ENCODE data around the gene PRDM2. TPM values are rescaled to one million over a fixed set of nuclear protein-coding genes. Genes with fewer than 3 reads are reported as not detected.
A peak's percentile ranks its signal among the peaks of the same experiment; 100 is the strongest.

The PRDM2 gene
- total and polyA plus RNA-seq, 5 donors, result 16.3 to 45.9 (median 38.4) TPM

DNA sequence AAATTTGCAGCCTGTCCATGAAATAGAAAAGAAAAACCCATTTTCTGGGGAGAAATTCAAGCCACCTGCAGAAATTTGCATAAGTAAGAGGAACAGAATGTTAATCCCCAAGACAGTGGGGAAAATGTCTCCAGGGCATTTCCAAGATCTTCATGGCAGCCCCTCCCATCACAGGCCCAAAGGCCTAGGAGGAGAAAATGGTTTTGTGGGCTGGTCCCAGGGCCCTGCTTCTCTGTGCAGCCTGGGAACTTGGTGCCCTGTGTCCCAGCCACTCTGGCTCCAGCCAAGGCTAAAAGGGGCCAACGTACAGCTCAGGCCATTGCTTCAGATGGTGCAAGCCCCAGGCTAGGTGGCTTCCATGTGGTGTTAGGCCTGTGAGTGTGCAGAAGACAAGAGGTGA, 155.6 kb downstream of the PRDM2 start:
- DNase-seq (no peak), ATAC-seq (no peak)
- Histone ChIP-seq H3K9me3 (ENCODE audit: control insufficient read depth, low read length) (no peaks in the 10 kb centered on the region), H3K4me3 (ENCODE audit: low read length) (no peak overlapping the region), H3K27me3 (ENCODE audit: control insufficient read depth, insufficient read depth) (no peaks in the 10 kb centered on the region), H3K27ac (ENCODE audit: low read length) (no peak overlapping the region), H3K4me1 (ENCODE audit: control insufficient read depth, insufficient read depth, low read length) (no peaks in the 10 kb centered on the region)
- intact Hi-C loops (cut with DNase I), result no loop called here
- 43% methylated on average over 1 of the region's 1 CpG for whole genome bisulfite sequencing

DNA sequence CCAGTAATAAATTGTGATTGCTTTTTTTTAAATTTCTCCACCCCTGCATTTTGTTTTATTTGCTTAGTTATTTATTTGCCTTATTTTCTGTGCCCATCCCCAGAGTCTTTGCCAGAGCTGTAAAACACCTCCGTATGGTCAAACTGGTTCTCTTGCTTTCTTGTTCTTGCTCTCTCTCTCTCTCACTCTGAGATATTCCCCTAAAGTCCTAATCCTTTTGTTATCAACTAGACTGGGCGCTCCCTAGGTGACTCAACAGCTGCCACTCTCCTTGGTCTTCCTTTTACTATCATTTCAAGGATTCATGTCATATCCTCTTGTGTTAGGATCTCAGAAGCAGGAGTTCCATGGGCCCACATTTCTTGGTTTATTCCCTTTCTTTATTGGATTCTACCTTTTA, 160.0 kb downstream of the PRDM2 start:
- intact Hi-C loops (cut with DNase I), result no loop called here
- Histone ChIP-seq H3K9me3 (ENCODE audit: control insufficient read depth, low read length) (no peaks in the 10 kb centered on the region), H3K27me3 (ENCODE audit: control insufficient read depth, insufficient read depth) (no peaks in the 10 kb centered on the region), H3K4me1 (ENCODE audit: control insufficient read depth, insufficient read depth, low read length) (no peaks in the 10 kb centered on the region), H3K4me3 (ENCODE audit: low read length) (no peak overlapping the region), H3K27ac (ENCODE audit: low read length) (no peak overlapping the region)
- 53% methylated on average over 2 of the region's 2 CpGs for WGBS
- no peak for ATAC-seq
- DNase-seq, result no peak

DNA sequence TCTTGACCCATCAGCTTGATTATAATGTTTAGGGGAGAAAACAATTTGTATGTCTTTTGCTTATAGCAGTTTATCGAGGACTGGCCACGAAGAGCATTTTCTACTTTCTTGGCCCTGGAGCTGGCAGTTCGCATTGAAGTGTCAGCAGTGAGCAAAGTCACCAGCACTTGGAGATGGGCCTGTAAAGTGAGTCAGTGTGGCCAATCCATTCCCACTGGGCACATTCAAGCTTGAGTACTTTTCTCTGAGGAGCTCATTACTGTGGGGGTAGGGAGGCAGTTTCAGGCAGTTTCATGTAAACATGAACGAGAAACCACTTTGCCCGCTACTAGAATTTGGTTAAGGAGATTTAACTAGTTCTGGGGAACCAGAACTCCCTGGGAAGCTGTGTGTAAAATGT, 164.8 kb downstream of the PRDM2 start:
- no peak for ATAC-seq
- H3K27me3 ChIP-seq (ENCODE audit: control insufficient read depth, insufficient read depth), result no peaks in the 10 kb centered on the region
- WGBS, result 86% methylated on average over 5 of the region's 5 CpGs
- no peak overlapping the region for H3K27ac ChIP-seq (ENCODE audit: low read length)
- peak in 1 of 3 donors; percentile 14 for DNase-seq
- H3K9me3 ChIP-seq (ENCODE audit: control insufficient read depth, low read length), result no peaks in the 10 kb centered on the region
- no peak overlapping the region for H3K4me3 ChIP-seq (ENCODE audit: low read length)
- H3K4me1 ChIP-seq (ENCODE audit: control insufficient read depth, insufficient read depth, low read length), result no peaks in the 10 kb centered on the region
- intact Hi-C loops (cut with DNase I), result no loop called here

DNA sequence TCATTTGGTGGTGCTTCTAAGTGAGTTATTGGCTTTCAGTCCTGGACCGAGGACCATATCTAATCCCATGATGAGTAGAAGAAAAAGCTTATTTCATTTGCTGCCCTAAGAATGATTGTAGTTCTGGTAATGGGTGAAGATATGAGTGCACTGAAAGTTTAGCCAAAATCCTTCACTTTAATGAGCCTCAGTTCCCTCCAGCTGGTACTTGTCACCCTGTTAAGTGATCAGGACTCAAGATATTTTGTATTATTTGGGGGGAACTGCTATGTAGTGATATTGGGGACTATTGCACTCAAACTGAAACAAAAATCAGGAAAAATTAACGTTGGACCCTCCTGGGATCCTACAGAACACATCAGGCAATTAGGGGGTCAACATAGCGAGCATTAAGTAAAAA, 165.9 kb downstream of the PRDM2 start:
- ATAC-seq (no peak), DNase-seq (no peak)
- Histone ChIP-seq H3K4me3 (ENCODE audit: low read length) (no peak overlapping the region), H3K27ac (ENCODE audit: low read length) (no peak overlapping the region), H3K4me1 (ENCODE audit: control insufficient read depth, insufficient read depth, low read length) (no peaks in the 10 kb centered on the region), H3K9me3 (ENCODE audit: control insufficient read depth, low read length) (no peaks in the 10 kb centered on the region), H3K27me3 (ENCODE audit: control insufficient read depth, insufficient read depth) (no peaks in the 10 kb centered on the region)
- WGBS, result 55% methylated on average over 3 of the region's 3 CpGs
- intact Hi-C loops (cut with DNase I), result no loop called here

DNA sequence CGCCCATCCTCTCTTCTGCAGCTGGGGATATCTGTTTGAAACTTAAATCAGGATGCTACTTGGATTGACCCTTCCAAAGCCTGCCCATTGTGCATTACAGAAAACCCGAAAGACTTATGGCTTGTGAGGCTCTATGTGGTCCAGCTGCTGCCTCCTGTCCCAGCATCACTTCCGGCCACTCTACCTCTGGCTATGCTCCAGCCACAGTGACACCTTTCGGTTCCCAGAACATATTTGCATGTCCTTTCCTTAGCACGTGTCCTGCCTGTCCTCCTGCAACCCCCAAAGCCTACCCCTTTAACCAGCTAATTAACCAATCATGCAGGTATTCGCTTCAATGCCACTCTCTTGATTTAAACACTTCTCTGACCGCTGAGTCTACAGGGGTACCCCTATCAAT, 167.6 kb downstream of the PRDM2 start:
- no peak for ATAC-seq
- Histone ChIP-seq H3K4me1 (ENCODE audit: control insufficient read depth, insufficient read depth, low read length) (no peaks in the 10 kb centered on the region), H3K27me3 (ENCODE audit: control insufficient read depth, insufficient read depth) (no peaks in the 10 kb centered on the region), H3K4me3 (ENCODE audit: low read length) (no peak overlapping the region), H3K27ac (ENCODE audit: low read length) (no peak overlapping the region), H3K9me3 (ENCODE audit: control insufficient read depth, low read length) (no peaks in the 10 kb centered on the region)
- 73% methylated on average over 7 of the region's 7 CpGs for WGBS
- DNase-seq, result no peak
- intact Hi-C loops (cut with DNase I), result no loop called here

DNA sequence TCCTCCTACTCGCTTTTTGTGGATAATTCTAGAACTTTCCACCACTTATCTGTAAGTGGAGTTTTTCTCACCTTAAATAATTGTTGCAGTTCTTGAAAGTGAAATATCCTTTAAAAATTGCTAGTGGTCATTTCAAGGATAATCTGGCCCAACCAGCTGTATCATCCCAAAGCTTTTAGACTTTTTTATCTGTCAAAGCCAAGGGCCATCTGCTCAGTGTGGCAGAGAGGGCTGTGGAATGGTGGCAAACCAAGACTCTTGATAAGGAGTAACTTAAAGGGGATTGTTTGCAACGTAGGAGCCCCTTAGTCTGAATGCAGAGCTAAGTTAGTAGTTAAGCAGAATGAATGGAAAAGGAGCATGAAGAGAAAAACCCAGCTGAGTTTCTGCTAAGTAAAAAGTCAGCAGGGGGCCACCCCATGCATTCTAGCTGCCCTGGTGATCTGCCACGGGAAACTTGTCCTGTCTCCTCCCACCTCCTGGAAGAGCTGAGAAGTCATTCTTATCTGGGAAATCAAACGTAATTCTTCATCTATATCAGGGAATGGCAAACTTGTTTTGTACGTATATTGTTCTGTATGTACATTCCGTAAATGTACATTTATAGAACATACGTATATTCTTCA, 169.3 kb downstream of the PRDM2 start:
- Histone ChIP-seq H3K4me1 (ENCODE audit: control insufficient read depth, insufficient read depth, low read length) (no peaks in the 10 kb centered on the region), H3K27ac (ENCODE audit: low read length) (no peak overlapping the region), H3K4me3 (ENCODE audit: low read length) (no peak overlapping the region), H3K9me3 (ENCODE audit: control insufficient read depth, low read length) (no peaks in the 10 kb centered on the region), H3K27me3 (ENCODE audit: control insufficient read depth, insufficient read depth) (no peaks in the 10 kb centered on the region)
- 47% methylated on average over 7 of the region's 7 CpGs for WGBS
- intact Hi-C loops (cut with DNase I), result no loop called here
- no peak for ATAC-seq
- DNase-seq, result no peak

DNA sequence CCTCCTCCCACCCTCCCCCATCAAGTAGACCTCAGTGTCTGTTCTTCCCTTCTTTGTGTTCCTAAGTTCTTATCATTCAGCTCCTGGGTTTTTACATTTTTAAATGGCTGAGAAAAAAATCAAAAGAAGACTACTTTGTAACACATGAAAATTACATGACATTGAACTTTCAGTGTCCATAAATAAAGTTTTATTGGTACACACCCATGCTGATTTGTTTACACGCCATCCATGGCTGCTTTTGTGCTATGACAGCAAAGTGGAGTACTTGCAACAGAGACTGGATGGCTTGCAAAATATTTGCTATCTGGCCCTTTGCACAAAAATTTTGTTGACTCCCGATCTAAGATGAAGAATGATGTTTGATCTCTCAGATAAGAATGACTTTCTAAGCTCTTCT, 171.4 kb downstream of the PRDM2 start:
- H3K27ac ChIP-seq (ENCODE audit: low read length), result no peak overlapping the region
- H3K9me3 ChIP-seq (ENCODE audit: control insufficient read depth, low read length), result no peaks in the 10 kb centered on the region
- 78% methylated on average over 2 of the region's 2 CpGs for WGBS
- ATAC-seq (no peak), DNase-seq (no peak)
- no peak overlapping the region for H3K4me3 ChIP-seq (ENCODE audit: low read length)
- H3K27me3 ChIP-seq (ENCODE audit: control insufficient read depth, insufficient read depth), result no peaks in the 10 kb centered on the region
- no peaks in the 10 kb centered on the region for H3K4me1 ChIP-seq (ENCODE audit: control insufficient read depth, insufficient read depth, low read length)
- intact Hi-C loops (cut with DNase I), result no loop called here

DNA sequence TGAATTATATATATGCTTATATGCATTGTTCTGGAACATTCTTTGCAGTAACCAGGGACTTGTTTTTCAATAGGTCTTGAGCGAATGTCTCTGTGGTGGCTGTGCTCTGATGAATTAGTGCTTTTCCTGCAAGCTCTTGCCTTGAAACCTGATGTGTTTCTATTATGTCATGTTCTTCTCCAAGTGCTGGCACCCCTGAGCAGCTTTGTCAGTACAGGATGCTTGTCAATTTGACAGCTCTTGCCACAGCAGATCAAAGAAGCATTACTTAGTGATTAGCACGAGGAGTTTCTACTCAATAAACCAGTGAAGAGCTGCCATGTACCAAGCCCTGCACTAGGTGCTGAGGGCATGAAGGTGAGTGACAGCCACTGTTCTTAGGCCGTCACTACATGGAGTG, 171.9 kb downstream of the PRDM2 start:
- WGBS, result 79% methylated on average over 3 of the region's 3 CpGs
- Histone ChIP-seq H3K4me1 (ENCODE audit: control insufficient read depth, insufficient read depth, low read length) (no peaks in the 10 kb centered on the region), H3K9me3 (ENCODE audit: control insufficient read depth, low read length) (no peaks in the 10 kb centered on the region), H3K4me3 (ENCODE audit: low read length) (no peak overlapping the region), H3K27ac (ENCODE audit: low read length) (no peak overlapping the region), H3K27me3 (ENCODE audit: control insufficient read depth, insufficient read depth) (no peaks in the 10 kb centered on the region)
- DNase-seq (no peak), ATAC-seq (no peak)
- intact Hi-C loops (cut with DNase I), result no loop called here

DNA sequence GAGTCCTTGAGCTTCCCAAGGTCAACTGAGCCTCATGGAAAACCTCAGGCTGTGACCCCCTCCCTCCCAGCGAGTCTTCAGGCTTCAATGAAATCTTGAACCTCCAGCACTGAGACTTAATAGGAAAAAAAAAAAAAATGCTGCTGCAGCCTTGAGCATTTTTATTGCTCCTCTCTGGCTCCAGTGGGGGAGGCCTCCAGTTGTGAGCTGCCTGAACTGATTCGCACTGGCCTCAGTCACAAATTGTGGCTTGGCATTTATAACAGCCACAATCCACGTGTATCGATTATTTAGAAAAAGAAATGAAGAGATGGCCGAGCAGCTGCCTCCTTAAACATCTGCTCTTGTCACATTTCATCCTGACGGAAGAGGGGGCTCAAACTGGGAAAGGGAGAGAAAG, 173.0 kb downstream of the PRDM2 start:
- Histone ChIP-seq H3K4me3 (ENCODE audit: low read length) (no peak overlapping the region), H3K27ac (ENCODE audit: low read length) (no peak overlapping the region), H3K9me3 (ENCODE audit: control insufficient read depth, low read length) (no peaks in the 10 kb centered on the region), H3K27me3 (ENCODE audit: control insufficient read depth, insufficient read depth) (no peaks in the 10 kb centered on the region), H3K4me1 (ENCODE audit: control insufficient read depth, insufficient read depth, low read length) (no peaks in the 10 kb centered on the region)
- 79% methylated on average over 6 of the region's 6 CpGs for WGBS
- no peak for DNase-seq
- ATAC-seq, result no peak
- intact Hi-C loops (cut with DNase I), result no loop called here

Other genes with a start within 250 kb of the PRDM2 start
- gene LRRC38, start 186.2 kb upstream of the PRDM2 start, total RNA-seq, result 1 to 10 TPM in 1 of 4 donors, under 1 TPM in 3; 0.23 to 3.9 (median 0.33) TPM
- 0.36 TPM for gene LRRC38, start 186.2 kb upstream of the PRDM2 start, polyA plus RNA-seq
- gene PDPN, start 116.4 kb upstream of the PRDM2 start, total RNA-seq, result 10 to 100 TPM; 12.6 to 24.1 (median 16.7) TPM
- gene PDPN, start 116.4 kb upstream of the PRDM2 start, polyA plus RNA-seq, result 11.7 TPM